Melanocyte of skin (primary cell): ENCODE data around the gene MTERF2. TPM values are rescaled to one million over a fixed set of nuclear protein-coding genes. Genes with fewer than 3 reads are reported as not detected.

Source experiments
- total RNA-seq, 2 donors: library from RNA; depleted of rRNA; stranded (reverse); fragments of >200 nt; gene quantifications; 2 replicates each; pipeline ENCODE4 v1.2.3, GENCODE V29; 2012

The MTERF2 gene
- total RNA-seq: 10 to 100 TPM in 1 of 2 donors, 1 to 10 TPM in 1; 9.7 to 12.7 TPM

GRCh38 chr12:106986625-106987389 is at the start of gene MTERF2:
Gene MTERF2 (minus strand): TSS chr12:106987146. CDS start chr12:106978714, 8,432 bp downstream.

DNA sequence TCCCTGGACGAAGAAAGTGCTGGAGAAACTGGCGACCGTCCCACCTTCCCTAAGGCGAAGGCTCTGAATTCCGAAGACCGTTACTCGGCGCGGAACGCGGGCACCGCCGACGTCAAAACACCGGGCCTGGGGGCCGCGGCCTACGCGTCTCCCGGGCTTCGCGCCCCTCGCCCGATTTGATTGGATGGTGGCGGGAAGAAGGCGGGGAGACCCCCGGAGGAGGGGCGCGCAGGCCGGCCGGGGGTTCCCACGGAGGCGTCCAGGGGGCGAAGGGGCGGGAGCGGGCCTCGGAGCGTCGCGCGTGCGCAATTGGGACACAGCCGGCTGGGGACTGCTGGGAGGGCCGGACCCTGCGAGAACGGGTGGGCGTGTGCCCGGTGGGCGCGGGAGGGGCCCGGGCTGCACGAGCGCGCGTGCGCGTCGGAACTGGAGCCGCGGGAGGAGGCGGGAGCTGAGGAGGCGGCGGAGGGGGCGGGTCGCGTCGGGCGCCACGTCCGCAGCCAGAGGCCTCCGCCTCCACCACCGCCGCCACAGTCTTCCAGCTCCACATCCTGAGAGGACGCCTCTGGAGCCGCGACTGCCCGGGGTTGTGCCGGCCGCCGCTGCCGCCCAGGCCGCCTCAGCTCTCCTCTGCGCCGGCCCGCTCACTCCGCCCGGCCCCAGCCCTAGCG is 31.4 kb downstream of the MTERF2 start, which contains the start of gene TMEM263:
Gene TMEM263 (plus strand): TSS at position 531 of the 671 bp plus-strand sequence. CDS start 11,210 bp downstream, outside the sequence.

Other genes starting within 250 kb of the MTERF2 start
- gene RIC8B, start 212.5 kb downstream of the MTERF2 start, total RNA-seq: 10 to 100 TPM; 11.0 to 12.7 TPM
- 10 to 100 TPM; 27.9 to 39.3 TPM for gene TMEM263, start 31.2 kb downstream of the MTERF2 start, total RNA-seq
- 10 to 100 TPM; 12.7 to 13.0 TPM for gene CRY1, start 106.4 kb upstream of the MTERF2 start, total RNA-seq